DMS79 treated with DMSO at 0.1 percent for 48 hours (cell line): ENCODE measurements around the gene HSPG2.

Source experiments
- DNase-seq: peaks from one replicate; lab custom pipeline; 2025; lab: John Stamatoyannopoulos, UW

The HSPG2 gene

DNA sequence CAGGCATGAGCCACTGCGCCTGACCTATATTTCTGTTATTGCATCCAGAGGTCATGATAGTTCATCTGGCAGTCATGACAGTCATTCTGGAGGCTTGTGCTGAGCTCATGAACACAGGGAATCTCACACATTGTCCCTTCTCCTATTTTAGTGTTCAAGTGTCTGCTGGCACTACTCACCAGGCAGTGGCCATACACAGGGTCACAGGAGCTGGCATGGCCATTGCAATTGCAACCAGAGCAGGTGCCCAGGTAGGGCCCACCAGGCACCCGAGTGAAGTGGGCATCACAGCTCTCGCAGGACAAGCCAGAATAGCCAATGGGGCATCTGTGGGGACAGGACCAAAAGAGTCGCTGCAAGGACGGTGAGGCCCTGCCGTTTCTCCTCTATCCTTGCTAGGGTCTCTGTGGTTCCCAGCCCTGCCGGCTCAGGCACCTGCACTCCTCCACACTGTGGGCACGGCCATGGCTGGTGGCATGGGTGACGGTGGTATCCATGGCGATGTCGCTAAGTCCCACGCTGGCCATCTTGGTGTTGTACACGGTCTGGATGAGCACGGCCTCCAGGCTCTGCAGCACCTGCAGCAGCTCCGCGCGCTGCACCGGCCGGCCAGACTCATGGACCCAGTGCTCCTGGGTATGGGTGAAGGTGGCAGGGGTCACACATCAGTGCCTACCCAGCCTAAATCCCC lies 57.0 kb downstream of the HSPG2 start:
- no peak for DNase-seq

DNA sequence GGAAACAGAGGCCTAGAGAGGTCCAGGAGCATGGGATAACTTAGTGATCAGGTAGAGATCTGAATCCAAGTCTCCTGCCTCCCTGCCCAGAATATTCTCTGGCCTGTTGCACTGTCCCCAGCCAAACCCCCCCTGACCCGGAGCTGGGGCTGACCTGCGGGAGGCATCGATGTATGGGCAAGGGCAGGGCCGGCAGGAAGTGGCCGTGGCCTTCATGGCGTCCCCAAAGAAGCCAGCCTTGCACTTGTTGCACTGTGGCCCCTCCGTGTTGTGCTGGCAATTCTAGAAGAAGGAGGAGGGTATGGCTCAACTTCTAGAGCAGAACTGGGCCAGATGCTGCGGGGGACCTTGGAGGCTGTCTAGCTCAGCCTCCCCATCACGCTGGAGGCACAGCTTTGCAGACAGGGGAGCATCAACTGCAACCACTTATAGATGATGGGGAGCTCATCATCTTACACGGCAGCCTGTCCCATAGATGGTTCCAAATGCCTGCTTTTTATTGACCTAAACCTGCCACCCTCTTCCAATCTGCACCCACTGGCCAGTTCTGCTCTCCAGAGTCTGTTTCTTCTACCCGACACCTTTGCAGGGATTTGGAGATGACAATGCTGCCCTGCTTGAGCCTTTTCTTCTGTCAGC lies 58.2 kb downstream of the HSPG2 start:
- DNase-seq, result no peak

DNA sequence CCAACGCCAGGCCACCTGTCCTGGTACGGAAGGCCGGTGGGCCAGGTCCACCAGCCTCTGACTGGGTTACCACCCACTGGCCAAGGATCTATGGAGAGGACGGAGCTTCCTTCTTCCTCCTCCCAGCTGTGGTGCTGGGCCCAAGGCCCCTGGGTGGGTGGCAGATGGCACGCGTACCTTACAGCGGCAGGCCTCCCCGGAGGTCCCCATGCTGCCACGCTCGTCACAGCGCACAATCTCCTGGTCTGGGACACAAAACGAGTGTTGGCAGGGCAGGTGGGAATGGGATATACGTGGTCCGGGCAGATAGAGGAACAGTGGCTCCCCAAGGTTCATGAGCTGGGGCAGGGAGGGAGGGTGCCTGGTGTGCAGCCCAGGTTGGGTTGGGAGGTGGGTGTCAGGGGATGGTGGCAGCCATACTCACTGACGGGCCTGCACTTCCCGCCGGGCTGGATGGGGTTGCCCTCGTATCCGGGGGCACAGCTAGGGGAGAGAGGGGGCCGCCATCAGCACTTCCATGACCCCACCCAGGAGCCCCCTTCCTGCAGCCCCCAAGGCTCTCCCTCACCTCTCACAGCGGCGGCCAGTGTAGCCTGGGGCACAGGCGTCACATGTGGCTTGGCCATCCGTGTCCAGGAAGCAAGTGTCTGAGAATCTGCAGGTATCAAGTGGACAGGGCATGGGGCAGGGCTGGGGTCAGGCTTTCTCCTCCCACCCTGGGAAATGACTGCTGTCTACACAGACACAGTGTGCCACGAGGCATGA lies 58.9 kb downstream of the HSPG2 start:
- DNase-seq, result no peak

GRCh38 chr1:21876267-21876666 lies 60.8 kb downstream of the HSPG2 start:
- no peak for DNase-seq

DNA sequence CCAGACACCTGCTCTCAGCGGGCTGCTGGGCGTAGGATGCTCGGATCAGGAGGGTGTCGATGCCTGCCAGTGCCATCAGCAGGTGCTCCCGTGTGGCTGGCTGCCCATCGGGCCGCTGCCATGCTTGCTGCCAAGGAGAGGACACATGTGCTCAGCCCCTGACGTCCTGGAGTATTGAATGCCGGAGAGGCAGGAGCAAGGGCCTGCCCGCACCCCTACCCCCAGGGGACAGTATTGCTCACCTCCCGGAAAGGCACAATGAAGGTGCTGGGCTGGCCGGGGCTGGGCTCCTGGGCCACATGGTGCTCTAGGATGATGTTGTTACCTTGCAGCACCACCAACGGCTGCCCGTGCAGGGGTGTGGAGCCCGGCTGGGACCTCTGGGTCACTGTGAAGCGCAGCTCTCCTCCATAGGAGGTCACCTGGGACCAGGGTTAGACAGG lies 61.5 kb downstream of the HSPG2 start:
- peak; percentile 67 for DNase-seq

GRCh38 chr1:21874778-21875547 lies 62.1 kb downstream of the HSPG2 start:
- peak; percentile 67 for DNase-seq

- peak; percentile 81 for DNase-seq
Measured at GRCh38 chr1:21874328-21874727, 62.8 kb downstream of the HSPG2 start.

DNA sequence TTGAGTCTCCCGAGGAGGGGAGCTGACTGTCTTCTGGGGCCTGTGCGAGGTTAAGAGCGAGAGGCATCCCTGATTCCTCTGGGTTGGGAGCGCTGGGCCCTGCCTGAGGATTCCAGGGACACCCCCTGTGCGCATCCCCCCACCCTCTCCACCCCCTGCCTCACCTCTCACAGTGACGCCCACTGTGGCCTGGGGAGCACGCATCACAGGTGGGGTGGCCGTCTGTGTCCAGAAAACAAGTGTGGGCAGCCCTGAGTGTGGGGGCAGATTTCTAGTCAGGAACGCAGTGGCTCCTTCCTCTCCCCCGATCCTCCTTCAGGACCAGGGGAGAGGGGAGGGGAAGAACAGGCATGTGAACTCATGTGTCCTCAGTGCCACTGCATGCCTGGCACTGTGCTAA lies 63.3 kb downstream of the HSPG2 start:
- DNase-seq, result no peak

GRCh38 chr1:21873174-21873573 lies 63.9 kb downstream of the HSPG2 start:
- DNase-seq, result no peak

DNA sequence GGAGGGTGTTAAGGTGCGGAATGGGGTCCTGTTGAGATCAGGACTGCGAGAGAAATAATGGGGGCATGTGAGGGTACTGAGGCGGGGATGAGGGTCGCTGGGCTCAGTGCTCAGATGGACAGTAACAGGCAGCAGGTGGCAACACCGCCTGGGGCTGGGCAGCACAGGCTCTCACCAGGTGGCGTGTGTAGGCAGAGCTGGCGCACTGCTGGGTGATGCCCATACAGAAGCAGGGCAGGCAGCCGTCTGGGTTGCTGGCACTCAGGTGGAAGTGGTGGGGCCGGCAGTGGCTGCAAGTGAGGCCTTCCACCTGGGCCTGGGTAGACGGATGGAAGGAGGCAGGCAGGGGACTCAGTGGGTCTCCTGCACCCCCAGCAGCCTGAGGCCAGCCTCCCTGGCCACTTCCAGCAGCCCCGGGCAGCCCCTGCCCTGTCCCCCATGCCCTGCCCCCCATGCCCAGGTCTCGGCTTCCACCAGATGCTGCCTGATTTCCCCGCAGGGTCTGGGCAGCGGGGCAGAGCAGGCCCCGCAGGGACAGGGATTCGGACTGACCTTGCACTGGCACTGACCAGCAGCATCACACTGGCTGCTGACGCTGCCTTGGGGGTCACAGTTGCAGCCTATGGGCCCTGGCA lies 64.5 kb downstream of the HSPG2 start:
- no peak for DNase-seq

DNA sequence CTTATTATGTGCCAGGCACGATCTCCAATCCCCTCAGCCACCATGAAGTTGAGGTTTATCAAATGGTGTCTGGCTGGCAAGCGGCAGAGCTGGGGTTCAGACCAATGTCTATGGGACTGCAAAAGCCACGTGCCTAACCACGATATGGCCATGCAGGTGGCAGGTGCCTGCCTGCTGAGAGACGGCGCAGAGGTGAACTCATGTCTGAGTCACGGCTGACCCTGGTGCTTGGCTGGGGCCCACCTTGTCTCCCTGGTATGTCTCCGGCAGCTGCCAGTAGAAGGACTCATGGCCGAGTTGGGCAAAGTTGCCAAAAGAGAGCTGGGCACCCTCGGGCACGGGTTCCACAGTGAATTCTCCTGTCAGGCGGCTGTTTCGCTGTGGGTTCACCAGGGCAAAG lies 65.2 kb downstream of the HSPG2 start:
- no peak for DNase-seq

DNA sequence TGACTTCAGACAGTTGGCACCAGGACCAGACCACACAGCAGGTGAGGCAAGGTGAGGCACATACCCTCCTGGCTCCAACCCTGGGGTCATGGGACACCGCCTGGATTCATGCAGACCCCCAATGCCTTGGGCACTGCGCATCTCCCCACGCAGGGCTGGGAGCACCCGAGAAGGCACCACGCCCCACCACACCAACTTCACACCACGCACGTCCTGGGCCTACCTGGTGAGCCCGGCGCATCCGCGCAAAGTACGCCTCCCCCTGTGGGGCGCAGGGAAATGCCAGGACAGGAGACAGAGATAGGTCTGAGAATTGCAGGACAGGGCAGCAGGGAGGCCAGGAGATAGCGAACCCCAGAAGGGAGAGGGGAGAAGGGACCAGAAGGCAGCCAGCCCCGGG lies 66.5 kb downstream of the HSPG2 start:
- no peak for DNase-seq

DNA sequence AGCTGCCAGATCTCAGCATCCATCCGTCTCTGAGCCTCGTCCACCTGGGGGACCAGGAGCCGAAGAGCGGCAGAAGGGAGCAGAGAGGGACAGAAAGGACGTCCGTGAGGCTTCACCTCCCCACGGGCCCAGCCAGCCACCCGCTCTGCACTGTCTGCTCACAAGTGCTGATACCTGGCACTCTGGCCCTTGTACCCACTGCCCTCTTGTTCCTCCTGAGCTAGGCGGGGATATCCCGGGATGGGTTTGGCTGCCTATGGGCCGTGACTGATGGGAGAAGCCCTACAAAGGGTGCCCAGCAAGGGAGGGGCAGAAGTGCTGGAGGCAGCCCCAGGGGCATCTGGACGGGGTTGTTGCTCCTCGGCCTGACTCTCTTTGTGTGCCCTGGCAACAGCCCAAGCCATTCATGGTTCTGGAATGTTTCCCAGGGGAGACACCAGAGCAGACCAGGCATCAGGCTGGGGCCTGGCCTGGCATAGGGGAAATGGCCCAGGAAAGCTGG lies 67.4 kb downstream of the HSPG2 start:
- DNase-seq, result peak; percentile 92

GRCh38 chr1:21868941-21869454 lies 68.1 kb downstream of the HSPG2 start:
- no peak for DNase-seq

DNA sequence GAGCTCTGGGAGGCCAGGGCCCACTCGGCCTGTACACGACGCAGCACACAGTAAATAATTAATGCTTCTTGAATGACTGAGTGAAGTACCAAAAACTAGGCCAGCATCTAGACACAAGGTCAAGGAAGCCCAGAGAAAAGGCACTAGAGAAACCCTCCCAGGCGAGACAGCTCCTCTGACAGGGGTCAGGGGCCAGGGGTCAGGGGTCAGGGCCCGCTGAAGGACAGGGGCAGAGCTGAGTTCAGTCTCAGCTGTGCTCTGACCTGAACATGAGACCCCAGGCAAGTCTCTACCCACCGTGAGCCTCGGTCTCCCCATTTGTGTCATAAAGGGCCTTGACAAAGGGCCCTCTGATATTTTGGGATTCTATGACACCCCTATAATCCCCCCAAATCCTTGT lies 68.6 kb downstream of the HSPG2 start:
- DNase-seq, result no peak

GRCh38 chr1:21867451-21867996 lies 69.6 kb downstream of the HSPG2 start:
- DNase-seq, result no peak

DNA sequence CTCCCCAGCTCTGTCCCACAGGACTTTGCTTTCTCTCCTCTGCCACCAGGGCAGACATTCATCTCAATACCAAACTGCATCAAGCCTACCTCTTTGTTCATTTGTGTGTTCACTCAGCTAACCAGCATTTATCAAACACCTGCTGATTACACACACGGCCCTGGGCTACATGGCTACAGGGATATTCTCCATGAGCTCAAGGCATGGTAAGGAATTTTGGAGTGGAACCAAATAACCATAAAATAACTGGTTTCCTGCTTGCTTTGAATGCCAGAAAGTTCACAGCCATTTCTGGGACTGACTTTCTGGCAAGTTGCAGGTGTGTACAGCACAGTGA lies 70.4 kb downstream of the HSPG2 start:
- no peak for DNase-seq

DNA sequence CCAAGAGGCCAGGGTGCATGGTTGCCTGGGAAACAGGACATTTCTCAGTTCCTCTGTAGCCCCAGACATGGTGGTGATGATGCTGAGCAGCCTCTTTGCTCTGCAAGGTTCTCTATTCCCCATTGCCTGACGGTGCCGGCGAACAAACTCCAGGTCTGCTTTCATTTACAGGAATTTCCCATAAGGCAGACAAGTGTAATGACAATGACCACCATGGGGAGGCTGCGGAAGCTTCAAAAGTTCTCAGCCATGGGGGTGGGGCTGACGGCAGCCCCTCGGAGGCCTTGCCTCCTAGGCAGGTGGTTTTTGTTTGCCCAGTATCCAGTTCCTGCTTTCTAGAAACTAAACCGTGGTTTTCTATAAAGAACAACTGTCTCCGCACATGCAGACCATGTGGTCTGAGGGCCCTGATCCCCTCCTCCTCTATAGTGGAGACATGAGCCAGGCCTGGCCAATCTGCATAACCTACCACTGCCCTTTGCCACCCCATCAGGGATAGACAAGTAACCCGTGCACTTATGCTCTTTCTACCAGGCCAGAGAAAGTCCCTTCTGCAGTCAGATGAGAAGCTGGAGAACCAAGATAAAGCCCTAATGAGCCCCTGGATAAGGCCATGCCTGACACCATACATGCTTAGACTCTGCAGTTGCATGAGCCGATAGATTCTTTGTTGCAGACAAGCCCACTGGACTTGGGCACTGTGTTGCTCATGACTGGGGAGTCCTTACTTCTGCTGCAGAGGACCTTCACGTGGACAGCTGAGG lies 71.0 kb downstream of the HSPG2 start:
- DNase-seq, result no peak

DNA sequence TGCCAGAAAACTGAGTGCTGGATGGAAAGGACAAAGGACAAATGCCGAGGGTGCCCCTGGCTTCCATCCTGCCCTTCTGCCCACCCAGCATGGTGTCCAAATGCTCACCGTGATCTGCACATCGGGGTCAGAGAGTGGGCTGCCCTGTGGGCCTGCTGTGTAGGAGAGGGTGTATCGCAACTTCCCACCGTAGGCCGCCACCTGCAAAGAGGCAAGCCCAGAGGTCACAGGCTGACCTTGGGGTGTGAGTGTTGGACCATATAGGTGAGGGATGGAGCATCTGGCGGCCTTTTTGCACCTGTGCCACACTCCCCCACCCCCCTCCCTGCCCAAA lies 71.5 kb downstream of the HSPG2 start:
- DNase-seq, result no peak

DNA sequence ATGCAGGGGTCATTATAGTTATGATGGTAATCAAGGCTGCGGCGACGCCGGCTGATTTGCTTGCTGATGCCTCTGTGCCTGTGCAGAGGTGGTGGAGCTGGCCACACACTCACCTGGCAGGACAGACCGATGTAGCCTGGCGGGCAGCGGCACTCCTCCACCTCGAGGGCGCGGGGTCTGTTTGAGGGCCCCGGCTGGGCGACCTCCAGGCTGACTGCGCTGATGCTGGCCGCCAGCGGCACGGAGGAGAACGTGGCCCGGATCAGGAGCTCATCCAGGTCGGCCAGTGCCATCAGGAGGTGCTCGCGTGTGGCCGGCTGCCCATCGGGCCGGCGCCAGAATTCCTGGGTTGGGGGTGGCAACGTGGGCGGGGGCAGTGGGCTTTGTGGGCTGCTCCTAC lies 72.4 kb downstream of the HSPG2 start:
- no peak for DNase-seq

DNA sequence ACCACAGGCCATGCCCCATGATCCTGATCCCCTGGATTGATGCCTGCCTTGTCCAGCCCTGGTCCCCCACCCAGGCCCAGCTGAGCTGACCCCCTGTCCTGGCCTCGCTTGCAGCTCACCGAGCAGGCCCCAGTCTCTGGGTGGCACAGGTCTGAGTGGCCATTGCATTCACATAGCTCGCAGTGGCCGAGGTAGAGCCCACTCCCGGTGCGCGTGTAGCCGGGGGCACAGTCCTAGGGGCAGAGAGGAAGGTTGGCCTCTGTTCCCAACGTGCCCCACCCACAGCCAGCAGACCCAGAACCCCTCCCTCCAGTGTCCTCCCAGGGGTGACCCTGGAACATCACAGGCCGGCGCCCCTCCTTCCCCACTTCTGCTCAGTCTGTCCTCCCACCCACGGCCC lies 73.1 kb downstream of the HSPG2 start:
- DNase-seq, result no peak
